WI38 (cell line): ENCODE measurements around the gene LRRC10B.

Source experiments
- H3K4me3 ChIP-seq: 2 replicates; pipeline ENCODE4 v1.5.1; 2011; ENCODE audit warnings: low read depth, mild to moderate bottlenecking, control low read depth, low read length
- TF ChIP-seq, protein P1 (sequence below): IDR thresholded peaks from 2 replicates; pipeline ENCODE4 v1.5.1; 2012; ENCODE audit warnings: low read depth, mild to moderate bottlenecking, control low read depth, low read length

LRRC10B gene

GRCh38 chr11:61510166-61510919 is 1.8 kb downstream of the LRRC10B start:
- TF ChIP-seq, protein P1, sequence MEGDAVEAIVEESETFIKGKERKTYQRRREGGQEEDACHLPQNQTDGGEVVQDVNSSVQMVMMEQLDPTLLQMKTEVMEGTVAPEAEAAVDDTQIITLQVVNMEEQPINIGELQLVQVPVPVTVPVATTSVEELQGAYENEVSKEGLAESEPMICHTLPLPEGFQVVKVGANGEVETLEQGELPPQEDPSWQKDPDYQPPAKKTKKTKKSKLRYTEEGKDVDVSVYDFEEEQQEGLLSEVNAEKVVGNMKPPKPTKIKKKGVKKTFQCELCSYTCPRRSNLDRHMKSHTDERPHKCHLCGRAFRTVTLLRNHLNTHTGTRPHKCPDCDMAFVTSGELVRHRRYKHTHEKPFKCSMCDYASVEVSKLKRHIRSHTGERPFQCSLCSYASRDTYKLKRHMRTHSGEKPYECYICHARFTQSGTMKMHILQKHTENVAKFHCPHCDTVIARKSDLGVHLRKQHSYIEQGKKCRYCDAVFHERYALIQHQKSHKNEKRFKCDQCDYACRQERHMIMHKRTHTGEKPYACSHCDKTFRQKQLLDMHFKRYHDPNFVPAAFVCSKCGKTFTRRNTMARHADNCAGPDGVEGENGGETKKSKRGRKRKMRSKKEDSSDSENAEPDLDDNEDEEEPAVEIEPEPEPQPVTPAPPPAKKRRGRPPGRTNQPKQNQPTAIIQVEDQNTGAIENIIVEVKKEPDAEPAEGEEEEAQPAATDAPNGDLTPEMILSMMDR, result no peak
- no peak overlapping the region for H3K4me3 ChIP-seq

GRCh38 chr11:61510974-61511373 is 2.4 kb downstream of the LRRC10B start:
- TF ChIP-seq, protein P1, result no peak
- H3K4me3 ChIP-seq, result no peak overlapping the region

DNA sequence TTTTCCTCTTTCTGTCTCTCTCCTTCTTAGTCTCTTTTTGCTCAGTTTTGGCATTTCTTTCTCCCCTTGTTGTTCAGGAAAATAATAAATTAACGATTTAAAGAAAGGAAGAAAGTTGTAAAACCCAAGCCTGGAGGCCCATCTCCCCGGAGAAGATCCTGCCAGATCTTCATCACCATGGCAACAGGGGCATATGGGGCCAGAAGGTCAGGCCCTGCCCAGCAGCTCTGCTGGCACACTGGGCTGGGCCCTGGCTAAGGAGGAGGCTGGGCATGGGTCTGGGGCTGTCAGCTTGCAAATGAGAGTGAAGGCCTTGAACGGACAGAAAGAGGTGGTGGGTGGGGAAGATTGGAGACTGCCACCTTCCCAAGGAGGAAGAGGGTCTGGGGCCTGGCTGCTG is 2.8 kb downstream of the LRRC10B start:
- H3K4me3 ChIP-seq, result no peak overlapping the region
- TF ChIP-seq, protein P1, result no peak

- TF ChIP-seq, protein P1, result no peak
Observed at GRCh38 chr11:61512435-61512834, 3.9 kb downstream of the LRRC10B start.

GRCh38 chr11:61513143-61513765 is 4.7 kb downstream of the LRRC10B start:
- TF ChIP-seq, protein P1, result no peak
- no peak overlapping the region for H3K4me3 ChIP-seq

More at GRCh38 chr11:61512435-61512834, 3.9 kb downstream of the LRRC10B start:
- no peak overlapping the region for H3K4me3 ChIP-seq

- TF ChIP-seq, protein P1, result no peak
Observed at GRCh38 chr11:61514050-61514917, 5.7 kb downstream of the LRRC10B start.

More at GRCh38 chr11:61514050-61514917, 5.7 kb downstream of the LRRC10B start:
- H3K4me3 ChIP-seq, result no peak overlapping the region
